ENCODE results near the gene HOMER3. TPM values are rescaled to one million over a fixed set of nuclear protein-coding genes. Genes with fewer than 3 reads are reported as not detected.

Gene HOMER3
- total RNA-seq, 1 experiment from 2014 or later: 20.2 TPM

DNA sequence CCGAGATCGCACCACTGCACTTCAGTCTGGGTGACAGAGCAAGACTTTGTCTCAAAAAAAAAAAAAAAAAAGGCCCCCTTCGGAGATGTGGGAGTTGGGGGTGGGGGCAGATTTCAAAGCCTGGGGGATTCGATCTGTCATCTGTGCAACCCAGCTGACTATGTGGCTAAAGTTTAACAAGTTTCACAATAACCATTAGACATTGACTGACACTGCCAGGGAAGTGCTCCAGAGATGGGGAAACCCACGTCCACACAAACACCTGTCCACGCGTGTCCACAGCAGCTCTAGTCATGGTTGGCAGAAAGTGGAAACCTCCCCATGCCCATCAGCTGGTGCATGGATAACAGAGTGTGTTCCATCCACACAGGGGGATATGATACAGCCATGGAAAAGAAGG is 37.6 kb upstream of the HOMER3 start:
- TF ChIP-seq, protein P1, sequence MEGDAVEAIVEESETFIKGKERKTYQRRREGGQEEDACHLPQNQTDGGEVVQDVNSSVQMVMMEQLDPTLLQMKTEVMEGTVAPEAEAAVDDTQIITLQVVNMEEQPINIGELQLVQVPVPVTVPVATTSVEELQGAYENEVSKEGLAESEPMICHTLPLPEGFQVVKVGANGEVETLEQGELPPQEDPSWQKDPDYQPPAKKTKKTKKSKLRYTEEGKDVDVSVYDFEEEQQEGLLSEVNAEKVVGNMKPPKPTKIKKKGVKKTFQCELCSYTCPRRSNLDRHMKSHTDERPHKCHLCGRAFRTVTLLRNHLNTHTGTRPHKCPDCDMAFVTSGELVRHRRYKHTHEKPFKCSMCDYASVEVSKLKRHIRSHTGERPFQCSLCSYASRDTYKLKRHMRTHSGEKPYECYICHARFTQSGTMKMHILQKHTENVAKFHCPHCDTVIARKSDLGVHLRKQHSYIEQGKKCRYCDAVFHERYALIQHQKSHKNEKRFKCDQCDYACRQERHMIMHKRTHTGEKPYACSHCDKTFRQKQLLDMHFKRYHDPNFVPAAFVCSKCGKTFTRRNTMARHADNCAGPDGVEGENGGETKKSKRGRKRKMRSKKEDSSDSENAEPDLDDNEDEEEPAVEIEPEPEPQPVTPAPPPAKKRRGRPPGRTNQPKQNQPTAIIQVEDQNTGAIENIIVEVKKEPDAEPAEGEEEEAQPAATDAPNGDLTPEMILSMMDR (IDR thresholded peaks at IDR 0.05; ENCODE audit: unreplicated experiment): no peak
- CTCF ChIA-PET: no interaction called here
- DNase-seq: no peak
- no peaks in the 10 kb centered on the region for H3K36me3 Mint-ChIP-seq (ENCODE audit: insufficient read depth, unreplicated experiment)
- no peaks in the 10 kb centered on the region for H3K27me3 Mint-ChIP-seq (ENCODE audit: unreplicated experiment)
- intact Hi-C loops (cut with micrococcal nuclease; ENCODE audit: unreplicated experiment): no loop called here
- no peak overlapping the region for H3K27ac Mint-ChIP-seq (ENCODE audit: unreplicated experiment)
- H3K4me3 Mint-ChIP-seq (ENCODE audit: low read depth, unreplicated experiment): no peak overlapping the region
- H3K4me1 Mint-ChIP-seq (ENCODE audit: low read depth, unreplicated experiment): no peaks in the 10 kb centered on the region
- H3K9me3 Mint-ChIP-seq (ENCODE audit: low read depth, unreplicated experiment): no peaks in the 10 kb centered on the region
- BruUV-seq (replicated peaks): no TSS peak

DNA sequence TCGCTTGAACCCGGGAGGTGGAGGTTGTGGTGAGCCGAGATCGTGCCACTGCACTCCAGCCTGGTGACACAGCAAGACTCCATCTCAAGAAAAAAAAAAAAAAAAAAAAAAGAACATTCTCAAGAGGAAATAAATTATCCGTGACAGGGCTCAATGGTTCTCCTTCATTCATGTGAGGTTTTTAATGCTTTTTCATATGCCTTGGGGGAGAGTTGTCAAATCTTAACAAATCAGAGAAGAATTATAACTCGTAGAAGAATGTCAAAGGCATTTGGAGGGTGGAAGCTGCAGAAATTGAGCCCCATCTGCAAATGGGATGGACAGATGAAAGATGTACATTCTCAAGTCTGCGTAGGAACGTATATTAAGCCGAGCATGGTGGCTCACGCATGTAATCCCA is 34.9 kb upstream of the HOMER3 start:
- Mint-ChIP-seq H3K27me3 (ENCODE audit: unreplicated experiment) (no peaks in the 10 kb centered on the region), H3K36me3 (ENCODE audit: insufficient read depth, unreplicated experiment) (no peaks in the 10 kb centered on the region), H3K4me3 (ENCODE audit: low read depth, unreplicated experiment) (no peak overlapping the region), H3K27ac (ENCODE audit: unreplicated experiment) (no peak overlapping the region), H3K9me3 (ENCODE audit: low read depth, unreplicated experiment) (no peaks in the 10 kb centered on the region), H3K4me1 (ENCODE audit: low read depth, unreplicated experiment) (no peaks in the 10 kb centered on the region)
- BruUV-seq (replicated peaks): no TSS peak
- TF ChIP-seq, protein P1 (IDR thresholded peaks at IDR 0.05; ENCODE audit: unreplicated experiment): no peak
- no peak for DNase-seq
- CTCF ChIA-PET: no interaction called here
- intact Hi-C loops (cut with micrococcal nuclease; ENCODE audit: unreplicated experiment): no loop called here

DNA sequence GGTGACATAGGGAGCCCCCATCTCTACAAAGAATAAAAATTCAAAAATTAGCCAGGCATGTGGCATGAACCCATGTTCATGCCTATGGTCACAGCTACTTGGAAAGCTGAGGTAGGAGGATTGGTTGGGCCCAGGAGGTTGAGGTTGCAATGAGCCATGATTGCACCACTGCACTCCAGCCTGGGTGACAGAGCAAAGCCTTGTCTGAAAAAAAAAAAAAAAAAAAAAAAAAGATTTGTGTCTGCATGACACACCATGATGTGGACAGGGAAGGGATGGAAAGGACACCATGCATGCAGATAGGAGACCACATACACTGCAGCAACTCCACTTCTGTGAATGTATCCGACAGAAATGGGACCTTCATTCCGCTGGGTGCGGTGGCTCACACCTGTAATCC is 34.0 kb upstream of the HOMER3 start:
- intact Hi-C loops (cut with micrococcal nuclease; ENCODE audit: unreplicated experiment): no loop called here
- CTCF ChIA-PET: no interaction called here
- H3K27me3 Mint-ChIP-seq (ENCODE audit: unreplicated experiment): no peaks in the 10 kb centered on the region
- TF ChIP-seq, protein P1 (IDR thresholded peaks at IDR 0.05; ENCODE audit: unreplicated experiment): no peak
- BruUV-seq (replicated peaks): no TSS peak
- no peak for DNase-seq
- H3K9me3 Mint-ChIP-seq (ENCODE audit: low read depth, unreplicated experiment): no peaks in the 10 kb centered on the region
- H3K4me3 Mint-ChIP-seq (ENCODE audit: low read depth, unreplicated experiment): no peak overlapping the region
- no peaks in the 10 kb centered on the region for H3K36me3 Mint-ChIP-seq (ENCODE audit: insufficient read depth, unreplicated experiment)
- H3K27ac Mint-ChIP-seq (ENCODE audit: unreplicated experiment): no peak overlapping the region
- H3K4me1 Mint-ChIP-seq (ENCODE audit: low read depth, unreplicated experiment): no peaks in the 10 kb centered on the region

DNA sequence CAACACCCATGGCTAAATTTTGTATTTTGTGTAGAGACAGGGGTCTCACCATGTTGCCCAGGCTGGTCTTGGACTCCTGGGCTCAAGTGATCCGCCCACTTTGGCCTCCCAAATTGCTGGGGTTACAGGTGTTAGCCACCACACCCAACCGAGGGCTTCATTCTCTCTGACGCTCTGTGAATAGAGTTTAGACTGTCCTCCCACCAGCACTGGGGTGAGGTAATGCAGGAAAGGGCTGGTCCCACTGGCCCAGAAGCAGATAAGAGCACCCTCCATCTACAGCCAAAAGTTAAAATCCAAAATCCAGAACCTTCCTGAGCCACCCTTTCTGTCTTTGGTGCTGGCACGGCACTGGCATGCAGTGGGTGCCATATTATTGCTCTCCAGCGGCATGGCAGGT is 31.8 kb upstream of the HOMER3 start:
- peaks cover 5% of the 10 kb centered on the region for H3K36me3 Mint-ChIP-seq (ENCODE audit: insufficient read depth, unreplicated experiment)
- no TSS peak for BruUV-seq (replicated peaks)
- CTCF ChIA-PET: no interaction called here
- TF ChIP-seq, protein P1 (IDR thresholded peaks at IDR 0.05; ENCODE audit: unreplicated experiment): no peak
- no peak overlapping the region for H3K27ac Mint-ChIP-seq (ENCODE audit: unreplicated experiment)
- H3K9me3 Mint-ChIP-seq (ENCODE audit: low read depth, unreplicated experiment): no peaks in the 10 kb centered on the region
- intact Hi-C loops (cut with micrococcal nuclease; ENCODE audit: unreplicated experiment): no loop called here
- no peaks in the 10 kb centered on the region for H3K4me1 Mint-ChIP-seq (ENCODE audit: low read depth, unreplicated experiment)
- no peak overlapping the region for H3K4me3 Mint-ChIP-seq (ENCODE audit: low read depth, unreplicated experiment)
- H3K27me3 Mint-ChIP-seq (ENCODE audit: unreplicated experiment): no peaks in the 10 kb centered on the region
- DNase-seq: no peak
